ENCODE data around the gene CCS. TPM values are rescaled to one million over a fixed set of nuclear protein-coding genes. Genes with fewer than 3 reads are reported as not detected.
"Not testable (repeated sequence)": the region's sequence is repeated elsewhere in the genome, so short reads cannot be mapped to it uniquely, and the experiment has no call there.

The CCS gene
- 10 to 100 TPM; 26.5 to 33.9 TPM for total RNA-seq

GRCh38 chr11:66592457-66593302 is at the start of gene CCS, which contains the start of gene CCDC87:
Gene CCS, plus strand, starts transcription at chr11:66593185. Its CDS starts 77 bp downstream, at chr11:66593262.
Gene CCDC87, minus strand, starts transcription at chr11:66593063. Its CDS starts 48 bp downstream, at chr11:66593015.
- intact Hi-C loops (cut with DNase I): no loop called here
- DNase-seq: peak; percentile 99 to 100 (median 100)
- 16 to 90% methylated on average over 2 to 68 of the region's 68 CpGs for WGBS, 2 donors
- H3K36me3 ChIP-seq (replicated peaks in 1 of 2; ENCODE audit: insufficient read depth in 1 of 2, low read depth in 2 of 2): no peaks in the 10 kb centered on the region
- peak; percentile 47 to 92 (median 66) for TF ChIP-seq CTCF (IDR thresholded peaks at IDR 0.05)
- TF ChIP-seq POLR2A (IDR thresholded peaks at IDR 0.05): peak; percentile 59 to 85 (median 81)
- peak; percentile 98 for ATAC-seq
- no peaks in the 10 kb centered on the region for H3K27me3 ChIP-seq
- H3K9me3 ChIP-seq: no peaks in the 10 kb centered on the region
- H3K27ac ChIP-seq: peak within 1 kb of the TSS; percentile 54 to 84 (median 71)
- peak within 1 kb of the TSS; percentile 9 to 40 for H3K4me3 ChIP-seq
- H3K4me1 ChIP-seq: peaks cover 32% of the 10 kb centered on the region

- ATAC-seq: no peak
- H3K27ac ChIP-seq: no peak overlapping the region
- WGBS, 2 donors: 48 to 88% methylated on average over 7 to 26 of the region's 26 CpGs
Observed at GRCh38 chr11:66543263-66544107, 49.5 kb upstream of the CCS start.

GRCh38 chr11:66544952-66545351 is 48.0 kb upstream of the CCS start:
- 44 to 51% methylated on average over 14 of the region's 14 CpGs for WGBS, 2 donors
- peak overlapping the region in 1 of 2 donors; percentile 35 for H3K4me3 ChIP-seq
- H3K9me3 ChIP-seq; H3K27ac ChIP-seq; H3K36me3 ChIP-seq (replicated peaks in 1 of 2; ENCODE audit: insufficient read depth in 1 of 2, low read depth in 2 of 2); DNase-seq; intact Hi-C loops (cut with DNase I); ATAC-seq; H3K27me3 ChIP-seq: not testable (repeated sequence)
- peaks cover 21% of the 10 kb centered on the region for H3K4me1 ChIP-seq

More at GRCh38 chr11:66543263-66544107, 49.5 kb upstream of the CCS start:
- peaks cover 0 to 8% of the 10 kb centered on the region in 2 donors for H3K36me3 ChIP-seq (replicated peaks in 1 of 2; ENCODE audit: insufficient read depth in 1 of 2, low read depth in 2 of 2)
- peak in 3 of 4 donors; percentile 24 to 36 (median 28) for DNase-seq
- H3K9me3 ChIP-seq: no peaks in the 10 kb centered on the region
- no peaks in the 10 kb centered on the region for H3K27me3 ChIP-seq
- H3K4me3 ChIP-seq: no peak overlapping the region
- TF ChIP-seq CTCF (IDR thresholded peaks at IDR 0.05) (peak in 1 of 7 experiments; percentile 6), POLR2A (IDR thresholded peaks at IDR 0.05) (no peak)
- H3K4me1 ChIP-seq: peaks cover 21% of the 10 kb centered on the region
- intact Hi-C loops (cut with DNase I): no loop called here

- WGBS, 2 donors: 0% methylated on average over 17 to 69 of the region's 71 CpGs
- Histone ChIP-seq H3K4me1 (peaks cover 21% of the 10 kb centered on the region), H3K27me3 (no peaks in the 10 kb centered on the region), H3K27ac (peak within 1 kb of the TSS in 2 of 4 donors; percentile 80 to 81), H3K9me3 (no peaks in the 10 kb centered on the region), H3K36me3 (replicated peaks in 1 of 2; ENCODE audit: insufficient read depth in 1 of 2, low read depth in 2 of 2) (peaks cover 0 to 4% of the 10 kb centered on the region in 2 donors), H3K4me3 (peak within 1 kb of the TSS; percentile 35 to 79)
- TF ChIP-seq POLR2A (IDR thresholded peaks at IDR 0.05) (peak; percentile 69 to 82 (median 76)), CTCF (IDR thresholded peaks at IDR 0.05) (peak in 1 of 7 experiments; percentile 2)
- intact Hi-C loops (cut with DNase I): no loop called here
- DNase-seq (peak; percentile 97 to 98 (median 98)), ATAC-seq (peak; percentile 97)
Observed at GRCh38 chr11:66545701-66546367, 47.2 kb upstream of the CCS start, which contains the start of gene ZDHHC24. Gene ZDHHC24, minus strand, starts transcription at chr11:66546048. Its CDS starts 45 bp downstream, at chr11:66546003.

Measured in body of pancreas (tissue), 4 donors.